Measurements from ENCODE around the gene COL18A1. TPM values are rescaled to one million over a fixed set of nuclear protein-coding genes. Genes with fewer than 3 reads are reported as not detected.
"Not testable (repeated sequence)": the region's sequence is repeated elsewhere in the genome, so short reads cannot be mapped to it uniquely, and the experiment has no call there.

Gene COL18A1
- total RNA-seq, 1 experiment from 2014 or later, result 170 TPM

- no peaks in the 10 kb centered on the region for H3K27me3 Mint-ChIP-seq (ENCODE audit: insufficient read depth, unreplicated experiment)
- CTCF ChIA-PET, result no interaction called here
- peaks cover 66% of the 10 kb centered on the region for H3K36me3 Mint-ChIP-seq (ENCODE audit: insufficient read depth, unreplicated experiment)
- intact Hi-C loops (cut with micrococcal nuclease; ENCODE audit: unreplicated experiment), result no loop called here
- H3K4me1 ChIP-seq, result no peaks in the 10 kb centered on the region
- no peak for TF ChIP-seq CTCF (IDR thresholded peaks at IDR 0.05; ENCODE audit: insufficient read depth in 1 of 2, low read depth in 1 of 2, low read length in 1 of 2, severe bottlenecking in 1 of 2, unreplicated experiment in 1 of 2)
- no peaks in the 10 kb centered on the region for H3K9me3 ChIP-seq
- no TSS peak for BruUV-seq (replicated peaks)
- DNase-seq, result no peak
- peak overlapping the region; percentile 6 for H3K27ac Mint-ChIP-seq (ENCODE audit: unreplicated experiment)
- peaks cover 6% of the 10 kb centered on the region for H3K4me1 Mint-ChIP-seq (ENCODE audit: low read depth, unreplicated experiment)
- no peak overlapping the region for H3K4me3 ChIP-seq (ENCODE audit: low read depth, low read length)
- no peak overlapping the region for H3K4me3 Mint-ChIP-seq (ENCODE audit: unreplicated experiment)
- peaks cover 13% of the 10 kb centered on the region for H3K9me3 Mint-ChIP-seq (ENCODE audit: unreplicated experiment)
- no peaks in the 10 kb centered on the region; the same call in 1 of the 2 replicates for H3K36me3 ChIP-seq (ENCODE audit: control insufficient read depth, insufficient read depth, low read length)
- H3K27me3 ChIP-seq (replicated peaks; ENCODE audit: control insufficient read depth, insufficient read depth, low read length), result no peaks in the 10 kb centered on the region
- POLR2A ChIA-PET, result no interaction called here
Observed at GRCh38 chr21:45502600-45502999, 97.6 kb downstream of the COL18A1 start.

GRCh38 chr21:45503226-45503625 lies 98.3 kb downstream of the COL18A1 start:
- POLR2A ChIA-PET; H3K27me3 Mint-ChIP-seq (ENCODE audit: insufficient read depth, unreplicated experiment); H3K27ac Mint-ChIP-seq (ENCODE audit: unreplicated experiment); CTCF ChIA-PET; DNase-seq; H3K9me3 ChIP-seq; H3K4me3 ChIP-seq (ENCODE audit: low read depth, low read length); H3K4me3 Mint-ChIP-seq (ENCODE audit: unreplicated experiment); BruUV-seq (replicated peaks); H3K27me3 ChIP-seq (replicated peaks; ENCODE audit: control insufficient read depth, insufficient read depth, low read length); intact Hi-C loops (cut with micrococcal nuclease; ENCODE audit: unreplicated experiment); H3K4me1 ChIP-seq; H3K36me3 ChIP-seq (ENCODE audit: control insufficient read depth, insufficient read depth, low read length): not testable (repeated sequence)
- H3K9me3 Mint-ChIP-seq (ENCODE audit: unreplicated experiment), result peaks cover 13% of the 10 kb centered on the region
- H3K4me1 Mint-ChIP-seq (ENCODE audit: low read depth, unreplicated experiment), result peaks cover 10% of the 10 kb centered on the region
- H3K36me3 Mint-ChIP-seq (ENCODE audit: insufficient read depth, unreplicated experiment), result peaks cover 66% of the 10 kb centered on the region

GRCh38 chr21:45504021-45504515 lies 99.1 kb downstream of the COL18A1 start:
- peaks cover 11% of the 10 kb centered on the region for H3K9me3 Mint-ChIP-seq (ENCODE audit: unreplicated experiment)
- Histone ChIP-seq H3K4me1 (peaks cover 6% of the 10 kb centered on the region; the same call in 1 of the 2 replicates), H3K9me3 (no peaks in the 10 kb centered on the region), H3K4me3 (ENCODE audit: low read depth, low read length) (no peak overlapping the region), H3K36me3 (ENCODE audit: control insufficient read depth, insufficient read depth, low read length) (no peaks in the 10 kb centered on the region; the same call in 1 of the 2 replicates), H3K27me3 (replicated peaks; ENCODE audit: control insufficient read depth, insufficient read depth, low read length) (no peaks in the 10 kb centered on the region)
- H3K27ac Mint-ChIP-seq (ENCODE audit: unreplicated experiment), result no peak overlapping the region
- peaks cover 66% of the 10 kb centered on the region for H3K36me3 Mint-ChIP-seq (ENCODE audit: insufficient read depth, unreplicated experiment)
- H3K4me3 Mint-ChIP-seq (ENCODE audit: unreplicated experiment), result no peak overlapping the region
- intact Hi-C loops (cut with micrococcal nuclease; ENCODE audit: unreplicated experiment), result no loop called here
- ChIA-PET POLR2A (no interaction called here), CTCF (interaction anchor here (0.5 kb wide), 1 partner anchor 81 kb away, joined by 3 read pairs; no protein-coding TSS in a partner anchor)
- no TSS peak for BruUV-seq (replicated peaks)
- peak in 1 of 2 experiments; percentile 20 for DNase-seq
- no peaks in the 10 kb centered on the region for H3K27me3 Mint-ChIP-seq (ENCODE audit: insufficient read depth, unreplicated experiment)
- TF ChIP-seq CTCF (IDR thresholded peaks at IDR 0.05; ENCODE audit: insufficient read depth in 1 of 2, low read depth in 1 of 2, low read length in 1 of 2, severe bottlenecking in 1 of 2, unreplicated experiment in 1 of 2), result no peak
- H3K4me1 Mint-ChIP-seq (ENCODE audit: low read depth, unreplicated experiment), result peaks cover 17% of the 10 kb centered on the region

All from Caco-2 (cell line).